GDM1 (cell line): ENCODE data around the gene NTM.

Source experiments
- DNase-seq: peaks from one replicate; lab custom pipeline; 2025; lab: John Stamatoyannopoulos, UW

The NTM gene

GRCh38 chr11:131549770-131550169 is 179.4 kb downstream of the NTM start:
- DNase-seq, result no peak

DNA sequence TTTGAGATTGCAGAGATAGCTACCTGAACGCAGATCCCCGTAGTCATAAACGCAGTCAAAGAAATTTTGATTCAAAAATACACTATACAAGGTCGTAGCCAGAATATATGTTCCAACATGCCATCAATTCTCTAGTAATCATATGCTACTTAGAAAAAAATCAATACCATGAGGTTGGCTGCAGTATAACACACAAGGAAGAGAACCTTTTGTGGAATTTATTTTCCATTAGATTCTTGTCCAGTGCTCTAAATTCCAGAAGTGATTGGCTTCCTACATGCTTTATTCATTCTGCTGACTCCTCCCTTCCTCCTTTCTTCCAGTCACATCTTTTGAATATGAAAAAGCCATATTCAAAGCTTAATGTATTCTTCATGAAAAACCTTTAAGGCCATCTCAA is 189.9 kb downstream of the NTM start:
- no peak for DNase-seq

GRCh38 chr11:131561501-131561900 is 191.1 kb downstream of the NTM start:
- DNase-seq, result no peak

DNA sequence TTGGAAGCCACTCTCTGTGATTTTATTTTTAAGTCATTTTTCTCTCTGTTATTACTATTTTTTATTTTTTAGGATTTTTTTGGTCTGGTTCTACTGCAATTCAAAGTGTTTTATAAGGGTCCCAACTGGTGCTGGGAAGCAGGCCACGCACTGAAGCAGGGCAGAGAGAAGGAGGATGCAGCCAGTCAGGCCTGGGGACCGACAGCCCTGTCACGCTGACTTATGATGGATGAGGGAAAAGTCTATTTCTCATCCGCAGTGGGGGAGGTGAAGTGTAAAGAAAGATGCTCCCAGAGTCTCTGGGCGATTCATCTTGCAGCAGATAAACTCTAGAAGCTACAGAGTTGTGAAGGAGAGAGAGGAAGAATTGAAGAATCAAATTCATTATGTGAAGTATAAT is 191.6 kb downstream of the NTM start:
- no peak for DNase-seq

DNA sequence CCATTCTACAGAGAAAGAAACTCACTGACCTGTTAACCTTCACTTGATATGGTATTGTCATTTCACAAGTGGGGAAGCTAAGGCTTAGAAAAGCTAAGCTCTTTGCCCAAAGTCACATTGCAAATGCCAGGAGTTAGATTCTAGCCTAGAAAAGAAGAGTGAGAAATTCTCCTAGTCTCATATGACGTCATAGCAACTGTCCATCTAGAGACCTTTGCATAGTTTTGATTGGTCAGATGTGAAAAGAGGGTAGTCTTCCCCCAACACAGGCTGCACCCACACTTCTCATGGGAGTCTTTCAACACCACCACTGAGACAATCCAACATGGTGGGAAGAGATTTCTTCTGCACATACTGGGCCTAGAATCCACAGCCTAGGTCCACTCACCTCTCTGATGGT is 197.9 kb downstream of the NTM start:
- no peak for DNase-seq

DNA sequence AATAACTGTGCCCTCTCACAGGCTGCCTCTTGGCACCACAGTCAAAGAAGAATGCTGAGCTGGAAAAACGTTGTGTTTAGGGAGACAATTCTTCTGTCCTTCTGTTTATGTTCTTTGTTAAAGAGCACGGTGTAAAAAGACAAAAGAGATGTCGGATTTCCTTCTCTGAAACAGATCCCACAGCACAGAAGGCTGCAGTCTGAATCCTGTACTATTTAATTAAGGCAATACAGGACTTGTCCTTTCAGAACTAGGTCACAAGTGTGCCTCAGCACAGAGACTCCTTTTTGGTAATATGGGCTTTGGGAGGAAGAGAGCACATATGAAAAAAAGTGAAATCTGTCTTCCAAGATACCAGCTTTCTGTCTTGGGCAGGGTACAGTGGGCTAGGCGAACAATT is 201.2 kb downstream of the NTM start:
- no peak for DNase-seq

- no peak for DNase-seq
Measured at GRCh38 chr11:131572423-131572822, 202.0 kb downstream of the NTM start.

DNA sequence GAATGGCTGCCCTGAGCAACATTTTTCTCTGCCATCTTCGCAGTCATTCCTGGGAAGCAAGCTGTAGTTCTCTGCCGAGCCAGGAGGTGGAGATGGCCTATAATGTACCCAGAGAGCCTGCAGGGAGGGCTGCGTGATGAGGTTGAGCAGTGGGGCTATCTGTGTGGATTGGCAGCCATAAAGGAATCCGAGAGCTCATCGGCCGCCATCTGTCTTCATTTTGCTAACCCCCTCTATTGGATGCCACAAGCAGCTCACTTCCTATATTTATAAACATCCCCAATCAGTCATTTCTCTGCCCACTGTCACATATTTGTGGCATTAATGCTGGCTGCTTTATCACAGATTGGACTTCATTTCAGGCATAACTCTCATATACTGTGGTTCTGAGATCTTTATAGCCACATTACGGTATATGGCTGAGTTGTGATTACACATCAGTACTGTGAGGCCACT is 209.5 kb downstream of the NTM start:
- DNase-seq, result peak; percentile 41

GRCh38 chr11:131580476-131580875 is 210.1 kb downstream of the NTM start:
- no peak for DNase-seq

GRCh38 chr11:131581046-131581445 is 210.6 kb downstream of the NTM start:
- DNase-seq, result no peak

DNA sequence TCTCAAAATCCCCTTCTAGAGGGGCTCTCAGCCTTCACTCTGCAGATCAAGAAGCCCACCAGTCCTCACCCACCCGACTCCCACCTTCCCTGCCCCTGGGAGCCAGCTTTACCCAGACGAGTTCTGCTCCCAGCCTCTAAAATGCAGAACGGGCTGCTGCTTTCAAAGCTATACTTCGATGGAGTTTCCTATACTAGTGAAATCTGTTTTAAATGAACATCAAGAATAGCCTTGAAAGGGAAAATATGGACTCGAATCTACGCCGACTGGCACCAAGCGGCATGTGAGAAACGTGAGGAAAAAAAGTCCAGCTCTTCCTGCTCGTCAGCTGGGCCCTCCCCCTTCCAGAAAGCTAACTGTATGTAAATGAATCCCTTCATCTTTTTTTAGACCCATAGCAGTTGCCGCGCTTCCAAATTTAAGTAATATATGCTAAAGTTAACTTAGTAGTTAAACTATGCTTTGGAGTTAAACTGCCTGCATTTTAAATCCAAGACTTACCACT is 211.7 kb downstream of the NTM start:
- no peak for DNase-seq

GRCh38 chr11:131583421-131583820 is 213.0 kb downstream of the NTM start:
- no peak for DNase-seq

DNA sequence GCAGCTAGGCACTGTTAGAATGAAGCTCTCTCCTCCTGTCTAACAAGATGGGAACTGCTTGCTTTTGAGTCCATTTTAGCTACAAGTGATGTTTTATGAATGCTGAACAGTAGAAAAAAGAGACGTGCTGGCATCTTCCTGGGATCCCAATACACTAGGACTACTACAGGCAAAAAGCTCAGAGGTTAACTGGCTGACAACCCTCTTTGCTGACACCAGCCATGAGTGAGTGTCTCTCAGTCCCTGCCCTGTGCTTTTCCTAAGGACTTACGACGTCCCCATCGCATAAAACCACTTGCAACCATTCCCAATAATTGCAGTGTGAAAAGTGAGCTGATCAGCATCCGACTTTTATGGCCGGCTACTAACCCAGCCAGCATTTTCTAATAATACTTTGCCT is 213.5 kb downstream of the NTM start:
- DNase-seq, result no peak

DNA sequence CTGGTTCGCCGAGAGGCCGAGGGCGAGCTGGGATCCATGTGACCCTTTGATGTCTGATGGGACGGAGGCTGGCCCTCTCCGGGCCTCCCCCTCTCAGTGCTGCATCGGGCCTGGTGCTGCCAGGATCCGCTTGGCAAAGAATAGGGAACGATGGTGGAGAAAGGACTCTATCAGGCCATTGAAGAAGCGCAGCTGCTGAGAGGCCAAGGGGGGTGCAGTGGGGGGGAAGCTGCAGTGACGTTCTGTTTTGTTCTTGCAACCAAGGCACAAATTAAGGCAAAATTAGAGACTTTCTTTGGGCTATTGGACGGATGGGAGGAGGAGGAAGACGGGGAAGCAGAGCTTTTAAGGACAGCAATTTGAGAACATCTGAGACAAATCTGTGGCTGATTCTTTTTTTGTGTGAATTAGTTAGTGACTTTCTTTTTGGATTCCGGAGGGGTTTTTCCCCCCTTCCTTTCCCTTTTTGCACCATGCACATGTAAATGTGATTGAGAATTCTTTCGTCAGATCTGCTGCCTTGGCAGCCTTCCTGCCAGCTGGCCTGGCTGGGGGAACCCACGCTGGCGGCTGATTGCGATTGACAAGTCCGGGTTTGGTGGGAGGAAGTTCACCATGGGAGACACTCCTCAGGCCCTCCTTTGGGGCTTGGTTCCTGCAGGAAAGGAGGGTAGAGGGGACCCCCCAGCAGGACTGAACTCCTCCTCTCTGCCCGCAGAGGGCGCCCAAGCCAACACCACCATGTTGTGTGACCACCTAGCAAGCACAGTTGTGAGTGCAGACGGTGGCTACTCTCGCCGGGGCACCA is 214.6 kb downstream of the NTM start:
- DNase-seq, result no peak

- no peak for DNase-seq
Measured at GRCh38 chr11:131588057-131588456, 217.6 kb downstream of the NTM start.

GRCh38 chr11:131591051-131591461 is 220.6 kb downstream of the NTM start:
- DNase-seq, result no peak

DNA sequence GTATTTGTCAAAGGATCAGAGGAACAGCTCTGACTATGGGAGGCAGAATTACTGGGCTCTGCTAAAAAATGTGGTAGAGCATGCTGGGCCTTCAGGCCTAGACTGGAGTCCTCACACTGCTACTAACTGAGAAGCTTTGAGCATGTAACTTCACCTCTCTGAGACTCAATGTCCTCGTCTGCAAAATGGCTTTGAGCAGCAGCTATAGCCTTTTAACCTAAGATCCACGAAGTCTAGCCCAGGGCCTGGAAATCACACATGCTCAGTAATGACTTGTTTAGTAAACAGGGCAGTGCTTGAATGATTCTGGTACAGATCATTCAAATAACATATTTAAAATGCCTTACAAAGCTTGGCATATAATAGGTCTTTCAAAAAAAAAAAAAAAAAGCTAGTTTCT is 221.7 kb downstream of the NTM start:
- DNase-seq, result no peak

DNA sequence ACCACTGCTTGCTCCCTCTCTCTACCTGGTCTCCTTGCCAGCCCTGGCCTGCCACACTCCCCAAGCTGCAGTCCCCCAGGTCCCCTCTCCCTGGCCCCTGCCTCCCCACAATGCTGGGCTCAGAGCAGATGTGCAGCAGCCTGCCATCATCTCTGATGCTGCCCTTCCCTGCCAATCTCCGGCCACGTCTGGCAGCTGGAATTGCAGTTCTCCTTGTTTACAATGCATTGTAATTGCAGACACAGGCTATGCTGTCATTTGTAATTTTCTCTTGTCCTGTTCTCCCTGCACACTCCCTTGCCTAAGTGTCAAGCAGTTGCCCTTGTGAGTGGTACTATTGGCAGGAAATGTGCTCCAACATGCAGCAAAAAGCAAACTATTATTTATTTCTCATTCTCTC is 222.3 kb downstream of the NTM start:
- DNase-seq, result no peak

- no peak for DNase-seq
Measured at GRCh38 chr11:131593301-131593700, 222.9 kb downstream of the NTM start.

- no peak for DNase-seq
Measured at GRCh38 chr11:131595797-131596196, 225.4 kb downstream of the NTM start.

GRCh38 chr11:131597890-131598289 is 227.5 kb downstream of the NTM start:
- no peak for DNase-seq

DNA sequence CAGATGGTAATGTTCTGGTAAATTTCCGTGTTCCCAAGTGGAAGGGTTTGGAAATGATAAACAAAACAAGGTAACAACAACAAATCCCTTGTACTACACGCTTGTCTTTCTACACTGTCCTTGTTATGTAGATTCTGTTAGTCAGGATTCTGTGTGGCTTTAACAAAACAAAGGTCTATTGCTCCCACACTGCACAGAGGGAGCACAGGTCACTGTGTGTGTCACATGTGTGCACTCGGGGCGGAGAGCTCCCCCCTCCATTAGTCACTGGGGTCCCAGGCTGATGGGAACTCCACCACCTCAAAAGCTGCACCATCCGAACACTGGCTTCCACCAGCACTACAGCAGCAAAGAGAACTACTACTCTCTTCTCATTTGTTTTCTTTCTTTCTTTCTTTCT is 227.9 kb downstream of the NTM start:
- no peak for DNase-seq

DNA sequence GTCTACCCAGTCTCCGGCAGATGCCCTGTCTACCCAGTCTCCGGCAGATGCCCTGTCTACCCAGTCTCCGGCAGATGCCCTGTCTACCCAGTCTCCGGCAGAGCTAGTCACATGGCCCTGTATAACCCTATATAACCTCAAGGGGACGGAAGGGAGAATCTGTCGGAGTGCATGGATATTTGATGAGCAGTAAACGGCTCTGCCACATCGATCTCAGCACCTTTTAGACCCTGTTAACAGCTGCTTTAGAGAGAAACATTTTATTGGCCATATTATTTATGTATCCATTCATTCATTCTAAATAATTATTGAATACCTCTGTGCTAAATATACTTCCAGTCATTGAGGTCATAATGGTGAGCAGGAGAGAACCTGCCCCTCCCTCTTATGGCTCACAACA is 228.9 kb downstream of the NTM start:
- DNase-seq, result no peak

DNA sequence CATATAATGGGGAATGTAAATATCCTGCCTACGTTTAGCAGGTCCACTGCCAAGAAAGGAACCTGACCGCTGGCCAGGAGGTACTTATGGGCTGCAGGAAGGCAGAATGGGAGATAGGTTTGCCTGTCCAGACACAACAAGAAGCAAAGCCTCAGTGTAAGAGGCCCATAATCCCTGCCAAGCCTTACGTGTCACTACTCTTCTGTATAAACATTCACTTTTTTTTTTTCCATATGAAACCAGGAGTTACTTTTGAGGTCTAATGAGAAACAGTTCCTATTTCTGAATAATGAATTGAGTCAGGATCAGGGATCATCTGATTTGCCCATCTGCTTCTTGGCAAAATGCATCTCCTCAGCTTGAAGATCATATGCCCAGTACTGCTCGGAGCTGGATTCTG is 230.2 kb downstream of the NTM start:
- DNase-seq, result no peak
